GM19043 (cell line): ENCODE results near the gene MAGEL2.

Experiments used
- ATAC-seq: cut with Tn5 transposase; IDR thresholded peaks from one replicate; pipeline ENCODE4 v1.9.1; 2021; ENCODE audit warnings: low read depth; ENCODE audit not compliant: unreplicated experiment

MAGEL2 gene

DNA sequence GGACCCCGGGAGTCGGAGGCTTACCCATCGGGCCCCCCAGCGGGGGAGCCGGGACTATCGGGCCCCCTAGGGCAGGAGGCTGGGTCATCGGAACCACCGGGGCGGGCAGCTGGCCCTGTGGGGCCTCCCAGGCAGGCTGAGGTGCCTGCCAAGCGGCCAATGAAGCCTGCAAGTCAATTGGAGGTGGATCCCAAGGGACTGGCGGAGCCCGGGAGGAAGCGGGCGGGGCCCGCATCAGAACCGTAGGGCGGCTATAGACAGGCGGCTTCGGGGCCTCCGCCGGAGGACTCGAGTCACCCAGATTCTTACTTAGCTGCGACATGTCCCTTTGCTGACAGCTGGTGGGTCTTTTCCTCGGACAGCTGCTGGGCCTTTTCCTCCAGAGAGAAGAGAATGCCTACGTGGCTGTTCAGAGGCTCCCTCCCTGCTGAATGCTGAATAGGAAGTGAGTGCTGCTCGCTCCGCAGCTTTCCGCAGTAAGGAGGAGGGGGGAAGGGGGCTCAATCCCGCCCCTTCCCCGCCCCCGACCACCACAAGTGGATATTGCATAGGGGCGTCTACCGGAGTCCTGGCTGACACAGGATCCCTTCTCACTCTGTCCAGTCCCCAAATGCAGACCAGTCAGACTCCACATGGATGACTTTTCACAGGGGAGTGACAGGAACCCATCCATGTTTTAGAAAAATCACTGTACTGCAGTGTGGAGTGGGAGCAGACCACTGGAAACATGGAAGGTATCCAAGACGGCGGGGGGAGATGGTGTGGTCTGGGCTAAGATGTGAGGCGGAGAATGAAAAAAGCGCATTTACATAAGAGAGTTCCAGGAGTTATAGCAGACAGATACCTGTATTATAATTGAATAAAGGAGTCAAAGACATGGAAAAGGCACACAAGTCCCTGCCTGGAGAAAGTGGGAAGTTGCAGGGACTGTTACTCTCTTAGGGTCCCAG lies at the start of gene MAGEL2:
Gene MAGEL2 (minus strand): TSS at position 447 of the 950 bp plus-strand sequence. CDS start 125 bp downstream, at position 322.
- no peak for ATAC-seq

- no peak for ATAC-seq
Observed at GRCh38 chr15:23695282-23695681, 47.6 kb upstream of the MAGEL2 start.

DNA sequence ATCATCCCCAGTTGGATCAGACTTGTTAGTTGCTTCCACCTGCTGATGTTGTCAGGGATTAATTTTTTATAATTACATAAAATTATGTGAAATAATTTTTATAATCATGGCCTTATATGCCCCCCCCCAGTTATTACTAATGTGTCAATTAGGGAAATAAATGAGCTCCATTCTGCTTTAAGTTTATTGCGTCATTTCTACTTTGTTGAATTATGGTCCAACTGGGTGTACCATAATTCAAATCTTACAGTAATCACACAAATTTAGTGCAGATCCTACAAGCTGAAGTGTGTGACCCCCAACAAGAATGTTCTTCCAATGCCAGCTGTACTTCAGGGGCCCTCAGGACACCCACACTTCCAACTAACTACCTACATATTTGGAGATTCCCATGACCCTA lies 46.9 kb upstream of the MAGEL2 start:
- ATAC-seq = no peak

DNA sequence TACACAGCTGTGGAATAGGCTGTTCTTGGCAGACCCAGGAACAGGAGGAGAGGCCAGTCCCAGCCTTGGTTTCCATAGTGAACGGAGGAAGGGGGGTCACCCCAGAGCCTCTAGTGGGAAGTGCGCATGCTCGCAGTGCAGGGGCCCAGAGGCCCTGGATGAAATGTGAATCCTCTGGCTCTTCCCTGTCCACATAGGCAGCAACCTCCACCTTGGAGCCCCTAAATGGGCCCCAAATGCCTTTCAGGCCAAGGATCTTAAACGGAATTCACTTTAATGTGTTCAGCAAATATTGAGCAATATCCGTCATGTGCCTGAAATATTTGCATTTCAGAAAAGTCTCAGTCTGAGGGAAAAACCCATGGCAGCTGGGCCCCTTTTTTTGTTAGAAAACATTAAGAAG lies 42.8 kb upstream of the MAGEL2 start:
- ATAC-seq = no peak

DNA sequence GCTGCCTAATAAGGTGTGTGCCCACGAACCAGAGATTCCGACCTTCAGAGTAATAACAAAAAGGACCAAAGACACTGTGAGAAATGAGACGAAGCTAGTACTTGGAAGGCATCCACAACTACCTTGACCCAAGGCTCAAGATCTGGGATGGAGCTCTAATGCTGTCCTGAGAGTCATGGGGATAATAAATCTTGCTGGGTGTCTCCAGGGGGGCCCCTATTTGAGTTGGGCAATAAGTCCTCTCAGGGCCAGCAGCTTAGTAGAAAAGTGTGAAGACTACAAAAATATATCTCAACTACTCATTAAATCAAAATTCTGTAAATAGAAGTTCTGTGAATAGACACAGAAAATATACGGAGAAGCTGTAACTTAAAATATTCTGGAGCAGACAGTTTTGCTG lies 42.3 kb upstream of the MAGEL2 start:
- ATAC-seq = no peak

DNA sequence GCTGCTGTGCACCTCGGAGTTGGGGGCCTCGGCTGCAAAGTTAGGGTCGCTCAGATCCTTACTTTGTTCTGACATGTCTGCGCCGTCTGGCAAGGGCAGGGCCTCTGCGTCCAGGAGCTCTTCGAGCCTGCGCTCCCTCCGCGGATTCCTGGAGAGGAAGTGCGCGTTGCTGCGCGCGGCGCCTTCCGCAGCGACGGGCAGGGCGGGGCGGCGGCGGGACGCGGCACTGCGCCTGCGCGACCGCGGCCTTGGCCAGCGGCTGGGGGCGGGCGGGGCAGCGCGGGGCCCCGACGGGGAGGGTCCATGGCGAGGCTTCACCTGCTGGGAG lies 39.4 kb upstream of the MAGEL2 start, which contains the start of gene NDN:
Gene NDN (minus strand): TSS at position 163 of the 328 bp plus-strand sequence. CDS start 88 bp downstream, at position 75.
- ATAC-seq = no peak

DNA sequence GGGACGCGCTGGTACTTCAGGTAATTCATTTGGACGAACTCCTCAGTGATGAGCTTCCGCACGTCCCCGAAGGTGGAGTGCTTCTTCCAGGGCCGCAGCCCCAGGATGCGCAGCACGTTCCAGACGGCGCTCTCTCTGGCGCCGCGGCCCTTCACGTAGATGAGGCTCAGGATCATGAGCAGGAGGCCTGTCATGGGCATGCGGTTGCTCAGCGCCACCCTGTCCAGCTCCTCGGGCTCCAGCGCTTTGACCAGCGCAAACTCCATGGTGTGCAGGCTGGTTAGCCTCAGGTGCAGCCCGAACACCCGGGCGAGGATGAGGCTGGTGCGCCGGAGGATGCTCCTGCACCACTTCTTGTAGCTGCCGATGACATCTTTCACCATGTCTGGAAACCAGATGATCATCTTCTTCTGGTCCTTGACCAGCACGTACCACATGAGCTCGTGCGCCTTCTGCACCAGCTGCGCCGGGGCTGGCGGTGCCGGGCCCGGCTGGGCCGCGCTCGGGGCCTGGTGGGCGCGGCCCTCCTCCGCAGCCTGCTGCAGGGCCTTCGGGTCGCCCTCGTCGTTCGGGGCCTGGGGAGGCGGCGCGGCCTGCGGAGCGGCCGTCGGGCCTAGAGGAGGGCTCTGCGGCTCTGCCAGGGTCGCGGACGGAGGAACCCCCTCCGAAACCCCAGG lies 38.9 kb upstream of the MAGEL2 start:
- ATAC-seq = no peak

DNA sequence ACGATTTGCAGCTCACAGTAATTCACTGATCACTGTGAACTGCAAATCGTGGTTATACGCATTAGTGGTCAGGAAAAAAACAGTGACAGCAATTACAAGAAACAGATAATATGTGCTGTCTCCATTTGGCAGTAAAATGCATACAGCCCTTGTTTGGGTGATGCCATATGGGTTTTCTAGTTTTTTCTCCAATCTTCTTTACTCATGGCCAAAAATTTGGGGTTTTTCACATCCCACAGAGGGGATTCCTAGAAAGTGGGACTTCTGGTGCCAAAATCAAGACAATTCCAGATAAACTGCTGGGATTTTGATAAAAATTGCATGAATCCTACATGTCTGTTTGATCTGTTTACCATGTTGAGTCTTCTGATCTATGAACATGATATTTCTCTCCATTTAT lies 23.8 kb upstream of the MAGEL2 start:
- ATAC-seq = no peak

- ATAC-seq = no peak
Observed at GRCh38 chr15:23670970-23671369, 23.3 kb upstream of the MAGEL2 start.

- ATAC-seq = no peak
Observed at GRCh38 chr15:23663232-23663631, 15.6 kb upstream of the MAGEL2 start.

GRCh38 chr15:23648920-23649515 lies 1.4 kb upstream of the MAGEL2 start:
- ATAC-seq = no peak

- no peak for ATAC-seq
Observed at GRCh38 chr15:23647001-23647295, 719 bp downstream of the MAGEL2 start.

GRCh38 chr15:23646165-23647000 lies 1.3 kb downstream of the MAGEL2 start:
- no peak for ATAC-seq

GRCh38 chr15:23645371-23646164 lies 2.1 kb downstream of the MAGEL2 start:
- no peak for ATAC-seq

DNA sequence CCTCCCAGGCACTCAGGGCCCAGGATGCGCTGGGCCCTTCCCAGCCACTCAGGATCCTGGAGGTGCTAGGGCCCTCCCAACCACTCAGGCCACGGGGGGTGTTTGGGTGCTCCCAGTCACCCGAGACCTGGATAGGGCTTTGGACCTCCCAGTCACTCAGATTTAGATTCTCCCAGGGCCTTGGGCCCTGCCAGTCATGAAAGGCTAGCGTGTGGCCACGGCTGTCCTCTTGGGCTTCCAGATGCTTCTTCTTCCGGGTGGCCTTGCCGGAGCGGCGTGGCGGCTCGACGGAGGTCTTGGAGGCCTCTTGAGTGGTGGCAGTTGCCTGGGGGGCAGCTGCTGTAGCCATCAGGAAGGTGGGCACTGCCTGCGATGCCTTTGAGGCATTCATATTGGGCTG lies 2.8 kb downstream of the MAGEL2 start:
- no peak for ATAC-seq

DNA sequence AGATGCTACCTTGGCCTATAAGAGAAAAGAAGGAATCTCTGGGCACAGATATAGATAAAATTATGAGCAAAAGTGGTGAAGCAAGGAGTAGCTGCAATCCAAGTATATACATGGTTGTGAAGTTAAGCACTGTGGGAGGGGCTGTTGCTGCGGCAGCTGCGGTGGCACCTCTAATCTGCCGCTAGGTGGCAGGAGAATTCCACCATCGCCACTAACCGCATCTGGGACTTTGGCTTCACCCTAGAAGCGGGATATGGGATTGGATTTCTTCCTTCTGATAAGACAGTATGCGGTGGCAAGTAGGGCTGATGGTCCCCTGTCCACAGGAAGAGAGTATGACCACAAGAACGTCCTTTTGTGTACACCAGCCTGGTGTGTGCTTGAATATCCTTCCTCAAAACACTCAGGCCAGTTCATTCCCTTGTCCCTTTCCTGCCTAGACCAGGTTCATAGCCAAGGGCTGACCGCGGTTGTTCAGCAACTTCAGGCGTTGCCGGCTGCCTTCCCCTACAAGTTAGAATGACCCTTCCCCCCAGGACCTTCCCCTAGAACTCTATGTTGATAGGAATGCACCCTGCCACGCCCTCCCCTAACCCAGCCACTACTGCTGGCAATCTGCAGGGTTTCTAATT lies 5.1 kb downstream of the MAGEL2 start:
- ATAC-seq = no peak

DNA sequence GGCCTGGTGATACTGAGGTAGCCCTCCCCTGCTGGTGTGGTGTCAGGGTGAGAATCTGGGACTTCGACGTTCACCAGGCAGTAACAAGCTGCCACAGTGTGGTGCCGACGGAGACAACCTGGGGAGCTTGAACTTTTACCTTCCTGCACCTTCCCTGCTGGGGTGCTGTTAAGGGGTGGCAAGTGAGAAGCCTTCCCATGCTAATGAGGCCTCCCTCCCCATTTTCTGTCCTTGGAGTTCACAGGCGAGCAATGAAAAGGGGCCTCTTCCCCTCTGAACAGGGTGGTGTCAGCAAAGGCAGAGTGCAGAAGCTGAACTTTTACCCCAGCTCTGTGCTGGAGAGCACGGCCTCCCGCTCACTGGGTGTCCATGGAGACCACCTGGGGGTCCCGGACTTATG lies 13.5 kb downstream of the MAGEL2 start:
- no peak for ATAC-seq

DNA sequence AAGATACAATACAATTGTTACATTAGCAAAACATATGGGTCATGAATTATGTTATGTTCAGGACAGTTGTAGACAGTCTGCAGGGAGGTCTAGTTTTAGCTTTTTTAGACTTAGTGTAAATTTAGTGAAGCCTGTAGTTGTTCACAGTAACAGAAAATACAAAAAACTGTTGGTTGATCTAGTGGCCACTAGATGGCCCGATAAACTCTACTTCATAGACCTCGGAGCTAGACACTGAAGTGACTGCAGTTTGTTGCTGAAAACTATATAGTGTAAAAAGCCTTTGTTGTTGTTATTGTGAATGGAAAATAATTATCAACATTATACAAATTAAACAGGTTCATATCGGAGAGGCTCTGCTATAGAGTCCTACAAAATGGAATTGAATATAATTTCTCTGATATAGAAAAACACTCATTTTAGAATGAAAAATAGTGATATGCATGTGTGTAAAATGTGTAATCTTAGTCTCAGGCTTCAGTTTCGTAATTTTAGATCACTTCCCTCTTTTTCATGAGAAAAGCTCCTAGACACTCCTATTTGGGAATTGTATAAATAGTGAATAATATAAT lies 18.3 kb downstream of the MAGEL2 start:
- no peak for ATAC-seq

- no peak for ATAC-seq
Observed at GRCh38 chr15:23628612-23629233, 18.9 kb downstream of the MAGEL2 start.
